Measurements from ENCODE around the gene TOP2A. TPM values are rescaled to one million over a fixed set of nuclear protein-coding genes. Genes with fewer than 3 reads are reported as not detected.

Gene TOP2A
- total RNA-seq, 4 donors from 2014 or later = 5.7 to 11.9 (median 8.2) TPM

GRCh38 chr17:40440166-40440565, 22.5 kb upstream of the TOP2A start:
- TF ChIP-seq POLR2A (IDR thresholded peaks at IDR 0.05) = no peak
- no peak for TF ChIP-seq CTCF (IDR thresholded peaks at IDR 0.05)
- no peak for DNase-seq (ENCODE audit: low spot score in 2 of 2)
- H3K4me3 ChIP-seq (ENCODE audit: low read depth, poor library complexity, severe bottlenecking) = no peak overlapping the region
- WGBS, 2 donors = 78 to 82% methylated on average over 4 of the region's 4 CpGs
- intact Hi-C loops (cut with DNase I; ENCODE audit: low total_unique reads) = loop anchor here (10.0 kb wide), 1 partner anchor 95 kb away; no protein-coding TSS in a partner anchor

GRCh38 chr17:40437095-40437732, 19.5 kb upstream of the TOP2A start:
- intact Hi-C loops (cut with DNase I; ENCODE audit: low total_unique reads) = no loop called here
- TF ChIP-seq POLR2A (IDR thresholded peaks at IDR 0.05) = no peak
- no peak for TF ChIP-seq CTCF (IDR thresholded peaks at IDR 0.05)
- WGBS, 2 donors = 63 to 69% methylated on average over 5 of the region's 5 CpGs
- DNase-seq (ENCODE audit: low spot score in 2 of 2) = no peak
- H3K4me3 ChIP-seq (ENCODE audit: low read depth, poor library complexity, severe bottlenecking) = no peak overlapping the region

- DNase-seq (ENCODE audit: low spot score in 2 of 2) = no peak
- TF ChIP-seq POLR2A (IDR thresholded peaks at IDR 0.05) (no peak), CTCF (IDR thresholded peaks at IDR 0.05) (no peak)
- intact Hi-C loops (cut with DNase I; ENCODE audit: low total_unique reads) = no loop called here
- H3K4me3 ChIP-seq (ENCODE audit: low read depth, poor library complexity, severe bottlenecking) = no peak overlapping the region
- WGBS, 2 donors = 57 to 69% methylated on average over 5 of the region's 5 CpGs
These were observed 18.9 kb upstream of the TOP2A start for GRCh38 chr17:40436636-40437035.

- H3K4me3 ChIP-seq (ENCODE audit: low read depth, poor library complexity, severe bottlenecking) = no peak overlapping the region
- intact Hi-C loops (cut with DNase I; ENCODE audit: low total_unique reads) = no loop called here
- DNase-seq (ENCODE audit: low spot score in 2 of 2) = peak in 1 of 2 donors; percentile 68
- 82 to 87% methylated on average over 6 of the region's 6 CpGs for WGBS, 2 donors
- TF ChIP-seq POLR2A (IDR thresholded peaks at IDR 0.05) = no peak
- TF ChIP-seq CTCF (IDR thresholded peaks at IDR 0.05) = no peak
These were observed 16.1 kb upstream of the TOP2A start for GRCh38 chr17:40433551-40434415.

GRCh38 chr17:40432864-40433528, 15.3 kb upstream of the TOP2A start:
- intact Hi-C loops (cut with DNase I; ENCODE audit: low total_unique reads) = no loop called here

More at GRCh38 chr17:40432864-40433528, 15.3 kb upstream of the TOP2A start:
- peak in 1 of 2 donors; percentile 34 for DNase-seq (ENCODE audit: low spot score in 2 of 2)
- 31 to 39% methylated on average over 2 of the region's 2 CpGs for WGBS, 2 donors
- H3K4me3 ChIP-seq (ENCODE audit: low read depth, poor library complexity, severe bottlenecking) = no peak overlapping the region
- TF ChIP-seq POLR2A (IDR thresholded peaks at IDR 0.05) (no peak), CTCF (IDR thresholded peaks at IDR 0.05) (no peak)
